Keratinocyte (primary cell): ENCODE measurements around the gene CRTC1. TPM values are rescaled to one million over a fixed set of nuclear protein-coding genes. Genes with fewer than 3 reads are reported as not detected.

Source experiments
- DNase-seq: peaks from one replicate; pipeline ENCODE4 v3.0.0-alpha.2; 2011; ENCODE audit warnings: low read depth, missing footprints, low spot score
- FAIRE-seq: peaks from 2 replicates; lab custom pipeline; 2011; peaks lifted over from hg19 to GRCh38; lab: Jason Lieb, UNC
- H2AFZ ChIP-seq: 2 replicates; pipeline ENCODE4 v1.6.0; 2012; ENCODE audit warnings: low read length, control low read depth, inconsistent platforms; ENCODE audit not compliant: control insufficient read depth
- H3K27ac ChIP-seq: 2 replicates; pipeline ENCODE4 v1.5.1; 2011; ENCODE audit warnings: low read length; ENCODE audit not compliant: control insufficient read depth, insufficient read depth
- H3K27me3 ChIP-seq: 3 replicates; pipeline ENCODE4 v1.6.0; 2011; ENCODE audit warnings: low read length; ENCODE audit not compliant: control insufficient read depth, insufficient read depth; ENCODE audit errors: extremely low read depth
- H3K36me3 ChIP-seq, 2 experiments: 2 replicates in 1 of 2; 3 replicates in 1 of 2; pipeline ENCODE4 v1.5.1; 2011; ENCODE audit warnings: low read length in 2 of 2, mild to moderate bottlenecking in 1 of 2; ENCODE audit not compliant: control insufficient read depth in 2 of 2, insufficient read depth in 2 of 2; ENCODE audit errors: extremely low read depth in 1 of 2
- H3K4me1 ChIP-seq: 3 replicates; pipeline ENCODE4 v1.5.1; 2011; ENCODE audit warnings: low read length; ENCODE audit not compliant: control insufficient read depth, insufficient read depth; ENCODE audit errors: extremely low read depth
- H3K4me2 ChIP-seq: 3 replicates; pipeline ENCODE4 v1.6.0; 2011; ENCODE audit warnings: low read depth, low read length; ENCODE audit not compliant: control insufficient read depth, insufficient read depth; ENCODE audit errors: extremely low read depth
- H3K4me3 ChIP-seq, 3 experiments: fragments of 200-600 bp in 1 of 3; sonication (generic) in 1 of 3; 2 replicates in 2 of 3; 3 replicates in 1 of 3; pipeline ENCODE4 v1.5.1; 2011 to 2016; ENCODE audit warnings: low read length in 3 of 3, mild to moderate bottlenecking in 3 of 3, control low read depth in 2 of 3, inconsistent platforms in 1 of 3, low read depth in 1 of 3, mixed read lengths in 1 of 3, mixed run types in 1 of 3, moderate library complexity in 1 of 3; ENCODE audit not compliant: control insufficient read depth in 2 of 3, insufficient read depth in 2 of 3; ENCODE audit errors: extremely low read depth in 1 of 3
- H3K79me2 ChIP-seq: 2 replicates; pipeline ENCODE4 v1.6.0; 2012; ENCODE audit warnings: low read length; ENCODE audit not compliant: control insufficient read depth, insufficient read depth
- H3K9ac ChIP-seq: 3 replicates; pipeline ENCODE4 v1.6.0; 2011; ENCODE audit warnings: low read length; ENCODE audit not compliant: control insufficient read depth, insufficient read depth; ENCODE audit errors: extremely low read depth
- H3K9me1 ChIP-seq: 3 replicates; pipeline ENCODE4 v1.6.0; 2011; ENCODE audit warnings: low read length; ENCODE audit not compliant: control insufficient read depth, insufficient read depth; ENCODE audit errors: extremely low read depth
- H3K9me3 ChIP-seq: 2 replicates; pipeline ENCODE4 v1.5.1; 2012; ENCODE audit warnings: low read depth, low read length; ENCODE audit not compliant: control insufficient read depth
- H4K20me1 ChIP-seq: 3 replicates; pipeline ENCODE4 v1.6.0; 2011; ENCODE audit warnings: low read length; ENCODE audit not compliant: control insufficient read depth, insufficient read depth; ENCODE audit errors: extremely low read depth
- CTCF ChIP-seq, 3 experiments: IDR thresholded peaks in 1 of 3; conservative IDR thresholded peaks in 1 of 3; optimal IDR thresholded peaks in 1 of 3; 2 replicates in 2 of 3; 3 replicates in 1 of 3; pipeline versions ENCODE3 to v1.5.1; 2011; ENCODE audit warnings: low read length in 3 of 3, mild to moderate bottlenecking in 3 of 3, moderate library complexity in 2 of 3, control low read depth in 1 of 3, inconsistent platforms in 1 of 3; ENCODE audit not compliant: insufficient read depth in 2 of 3; ENCODE audit errors: extremely low read depth in 1 of 3
- EZH2 ChIP-seq: IDR thresholded peaks from one replicate; pipeline ENCODE4 v1.6.1; 2012; ENCODE audit warnings: inconsistent platforms, mild to moderate bottlenecking, low read length, moderate library complexity
- dilution Hi-C: fragments of 300-500 bp; cut with MboI; formaldehyde crosslinking; loops from one replicate; pipeline ENCODE4 v1.7.0; 2020; ENCODE audit warnings: low sequenced_read_pairs; ENCODE audit not compliant: extremely low pct_ligation_motif_present
- polyA plus RNA-seq, 5 experiments: library from polyadenylated mRNA; depleted of rRNA in 3 of 5; stranded (reverse) in 3 of 5; stranded (forward) in 1 of 5; unstranded in 1 of 5; fragments of >200 nt; gene quantifications; 1 replicate in 1 of 5; 2 replicates in 3 of 5; 3 replicates in 1 of 5; pipeline versions ENCODE4 v1.2.1 to v1.2.3, GENCODE V29; 2011 to 2012; ENCODE audit warnings: missing spikeins in 2 of 5, low read depth in 1 of 5, low replicate concordance in 1 of 5

CRTC1 gene
- polyA plus RNA-seq, 1 donor (not counting 4 experiments of a cell fraction or from before 2014, with no cell fraction given), result 0.54 TPM

GRCh38 chr19:18751571-18751970 is 68.1 kb downstream of the CRTC1 start:
- H2AFZ ChIP-seq, result no peak overlapping the region
- H4K20me1 ChIP-seq, result no peaks in the 10 kb centered on the region
- H3K36me3 ChIP-seq, result no peaks in the 10 kb centered on the region
- H3K27ac ChIP-seq, result no peak overlapping the region
- no peaks in the 10 kb centered on the region for H3K9me1 ChIP-seq
- dilution Hi-C loops, result no loop called here
- H3K4me2 ChIP-seq, result no peak overlapping the region
- no peaks in the 10 kb centered on the region for H3K27me3 ChIP-seq
- H3K9ac ChIP-seq, result no peak overlapping the region
- no peaks in the 10 kb centered on the region for H3K9me3 ChIP-seq
- TF ChIP-seq EZH2 (no peak), CTCF (optimal IDR thresholded peaks at IDR 0.05 in 1 of 3, IDR thresholded peaks at IDR 0.05 in 1 of 3, conservative IDR thresholded peaks at IDR 0.05 in 1 of 3; ENCODE audit: extremely low read depth in 1 of 3, insufficient read depth in 2 of 3, low read length in 3 of 3) (no peak)
- no peaks in the 10 kb centered on the region for H3K79me2 ChIP-seq
- FAIRE-seq, result no peak
- DNase-seq, result no peak
- H3K4me1 ChIP-seq, result peaks cover 6% of the 10 kb centered on the region
- no peak overlapping the region for H3K4me3 ChIP-seq

GRCh38 chr19:18754501-18754900 is 71.0 kb downstream of the CRTC1 start:
- H3K4me2 ChIP-seq, result no peak overlapping the region
- no peak overlapping the region for H3K9ac ChIP-seq
- H2AFZ ChIP-seq, result no peak overlapping the region
- dilution Hi-C loops, result no loop called here
- H3K4me1 ChIP-seq, result peaks cover 23% of the 10 kb centered on the region
- no peak overlapping the region for H3K27ac ChIP-seq
- no peak overlapping the region for H3K4me3 ChIP-seq
- FAIRE-seq (no peak), DNase-seq (no peak)
- no peaks in the 10 kb centered on the region for H3K79me2 ChIP-seq
- H3K9me3 ChIP-seq, result no peaks in the 10 kb centered on the region
- H3K36me3 ChIP-seq, result no peaks in the 10 kb centered on the region
- H3K27me3 ChIP-seq, result no peaks in the 10 kb centered on the region
- no peaks in the 10 kb centered on the region for H3K9me1 ChIP-seq
- no peaks in the 10 kb centered on the region for H4K20me1 ChIP-seq
- no peak for TF ChIP-seq EZH2
- no peak for TF ChIP-seq CTCF (optimal IDR thresholded peaks at IDR 0.05 in 1 of 3, IDR thresholded peaks at IDR 0.05 in 1 of 3, conservative IDR thresholded peaks at IDR 0.05 in 1 of 3; ENCODE audit: extremely low read depth in 1 of 3, insufficient read depth in 2 of 3, low read length in 3 of 3)
